Measurements from ENCODE around the gene LRRTM4. TPM values are rescaled to one million over a fixed set of nuclear protein-coding genes. Genes with fewer than 3 reads are reported as not detected.
"Not testable (repeated sequence)": the region's sequence is repeated elsewhere in the genome, so short reads cannot be mapped to it uniquely, and the experiment has no call there.

The LRRTM4 gene
- total RNA-seq, 2 donors from 2014 or later = not detected

- H3K9me3 ChIP-seq (ENCODE audit: control insufficient read depth, low read length, poor library complexity, severe bottlenecking) = no peaks in the 10 kb centered on the region
- no peak for ATAC-seq
- no peak for DNase-seq
- H3K36me3 Mint-ChIP-seq (ENCODE audit: low read depth) = no peaks in the 10 kb centered on the region
- H3K4me3 Mint-ChIP-seq = no peak overlapping the region
- H3K27ac Mint-ChIP-seq = no peak overlapping the region
- H3K27me3 Mint-ChIP-seq = no peaks in the 10 kb centered on the region
- H3K4me1 Mint-ChIP-seq = no peaks in the 10 kb centered on the region
Measured at GRCh38 chr2:77104554-77104953, 417.6 kb downstream of the LRRTM4 start.

GRCh38 chr2:77102927-77103326 lies 419.2 kb downstream of the LRRTM4 start:
- H3K36me3 Mint-ChIP-seq (ENCODE audit: low read depth) = no peaks in the 10 kb centered on the region
- no peak overlapping the region for H3K4me3 Mint-ChIP-seq
- no peaks in the 10 kb centered on the region for H3K27me3 Mint-ChIP-seq
- H3K9me3 ChIP-seq (ENCODE audit: control insufficient read depth, low read length, poor library complexity, severe bottlenecking) = no peaks in the 10 kb centered on the region
- H3K4me1 Mint-ChIP-seq = no peaks in the 10 kb centered on the region
- H3K27ac Mint-ChIP-seq = no peak overlapping the region
- no peak for DNase-seq
- ATAC-seq = no peak

- H3K9me3 ChIP-seq (ENCODE audit: control insufficient read depth, low read length, poor library complexity, severe bottlenecking) = no peaks in the 10 kb centered on the region
- Mint-ChIP-seq H3K36me3 (ENCODE audit: low read depth) (no peaks in the 10 kb centered on the region), H3K27ac (no peak overlapping the region), H3K27me3 (no peaks in the 10 kb centered on the region), H3K4me3 (no peak overlapping the region), H3K4me1 (no peaks in the 10 kb centered on the region)
- DNase-seq = no peak
- no peak for ATAC-seq
Measured at GRCh38 chr2:77101796-77102452, 420.3 kb downstream of the LRRTM4 start.

GRCh38 chr2:77099961-77100360 lies 422.2 kb downstream of the LRRTM4 start:
- H3K36me3 Mint-ChIP-seq (ENCODE audit: low read depth) = no peaks in the 10 kb centered on the region
- H3K9me3 ChIP-seq (ENCODE audit: control insufficient read depth, low read length, poor library complexity, severe bottlenecking) = no peaks in the 10 kb centered on the region
- no peak for DNase-seq
- H3K4me1 Mint-ChIP-seq = no peaks in the 10 kb centered on the region
- no peak for ATAC-seq
- no peak overlapping the region for H3K4me3 Mint-ChIP-seq
- H3K27ac Mint-ChIP-seq = no peak overlapping the region
- H3K27me3 Mint-ChIP-seq = no peaks in the 10 kb centered on the region

GRCh38 chr2:77095525-77095924 lies 426.7 kb downstream of the LRRTM4 start:
- H3K27me3 Mint-ChIP-seq; H3K9me3 ChIP-seq (ENCODE audit: control insufficient read depth, low read length, poor library complexity, severe bottlenecking); H3K4me3 Mint-ChIP-seq; H3K36me3 Mint-ChIP-seq (ENCODE audit: low read depth); DNase-seq; H3K27ac Mint-ChIP-seq; ATAC-seq; H3K4me1 Mint-ChIP-seq: not testable (repeated sequence)

- H3K36me3 Mint-ChIP-seq (ENCODE audit: low read depth) = no peaks in the 10 kb centered on the region
- H3K9me3 ChIP-seq (ENCODE audit: control insufficient read depth, low read length, poor library complexity, severe bottlenecking) = no peaks in the 10 kb centered on the region
- H3K4me3 Mint-ChIP-seq = no peak overlapping the region
- no peak for ATAC-seq
- DNase-seq = no peak
- H3K4me1 Mint-ChIP-seq = no peaks in the 10 kb centered on the region
- H3K27ac Mint-ChIP-seq = no peak overlapping the region
- no peaks in the 10 kb centered on the region for H3K27me3 Mint-ChIP-seq
Measured at GRCh38 chr2:77095096-77095495, 427.1 kb downstream of the LRRTM4 start.

- H3K27ac Mint-ChIP-seq; ATAC-seq; H3K36me3 Mint-ChIP-seq (ENCODE audit: low read depth); H3K9me3 ChIP-seq (ENCODE audit: control insufficient read depth, low read length, poor library complexity, severe bottlenecking); DNase-seq; H3K4me1 Mint-ChIP-seq; H3K27me3 Mint-ChIP-seq; H3K4me3 Mint-ChIP-seq: not testable (repeated sequence)
Measured at GRCh38 chr2:77088424-77088823, 433.8 kb downstream of the LRRTM4 start.

GRCh38 chr2:77087987-77088414 lies 434.2 kb downstream of the LRRTM4 start:
- DNase-seq = no peak
- H3K36me3 Mint-ChIP-seq (ENCODE audit: low read depth) = no peaks in the 10 kb centered on the region
- H3K4me1 Mint-ChIP-seq = no peaks in the 10 kb centered on the region
- no peak for ATAC-seq
- no peak overlapping the region for H3K27ac Mint-ChIP-seq
- no peak overlapping the region for H3K4me3 Mint-ChIP-seq
- no peaks in the 10 kb centered on the region for H3K27me3 Mint-ChIP-seq
- H3K9me3 ChIP-seq (ENCODE audit: control insufficient read depth, low read length, poor library complexity, severe bottlenecking) = no peaks in the 10 kb centered on the region

- no peaks in the 10 kb centered on the region for H3K27me3 Mint-ChIP-seq
- H3K9me3 ChIP-seq (ENCODE audit: control insufficient read depth, low read length, poor library complexity, severe bottlenecking) = no peaks in the 10 kb centered on the region
- H3K4me3 Mint-ChIP-seq = no peak overlapping the region
- no peaks in the 10 kb centered on the region for H3K36me3 Mint-ChIP-seq (ENCODE audit: low read depth)
- H3K27ac Mint-ChIP-seq = no peak overlapping the region
- DNase-seq (no peak), ATAC-seq (no peak)
- no peaks in the 10 kb centered on the region for H3K4me1 Mint-ChIP-seq
Measured at GRCh38 chr2:77086478-77086877, 435.7 kb downstream of the LRRTM4 start.

GRCh38 chr2:77086051-77086450 lies 436.1 kb downstream of the LRRTM4 start:
- Mint-ChIP-seq H3K4me1 (no peaks in the 10 kb centered on the region), H3K27me3 (no peaks in the 10 kb centered on the region), H3K4me3 (no peak overlapping the region), H3K27ac (no peak overlapping the region), H3K36me3 (ENCODE audit: low read depth) (no peaks in the 10 kb centered on the region)
- no peaks in the 10 kb centered on the region for H3K9me3 ChIP-seq (ENCODE audit: control insufficient read depth, low read length, poor library complexity, severe bottlenecking)
- no peak for ATAC-seq
- DNase-seq = no peak

- H3K36me3 Mint-ChIP-seq (ENCODE audit: low read depth) = no peaks in the 10 kb centered on the region
- no peak for DNase-seq
- H3K27ac Mint-ChIP-seq = no peak overlapping the region
- H3K4me1 Mint-ChIP-seq = no peaks in the 10 kb centered on the region
- no peaks in the 10 kb centered on the region for H3K27me3 Mint-ChIP-seq
- no peak for ATAC-seq
- no peaks in the 10 kb centered on the region for H3K9me3 ChIP-seq (ENCODE audit: control insufficient read depth, low read length, poor library complexity, severe bottlenecking)
- no peak overlapping the region for H3K4me3 Mint-ChIP-seq
Measured at GRCh38 chr2:77085561-77085960, 436.6 kb downstream of the LRRTM4 start.

GRCh38 chr2:77081597-77081996 lies 440.6 kb downstream of the LRRTM4 start:
- Mint-ChIP-seq H3K27ac (no peak overlapping the region), H3K36me3 (ENCODE audit: low read depth) (no peaks in the 10 kb centered on the region), H3K4me1 (no peaks in the 10 kb centered on the region), H3K27me3 (no peaks in the 10 kb centered on the region), H3K4me3 (no peak overlapping the region)
- H3K9me3 ChIP-seq (ENCODE audit: control insufficient read depth, low read length, poor library complexity, severe bottlenecking) = no peaks in the 10 kb centered on the region
- DNase-seq = no peak
- ATAC-seq = no peak

GRCh38 chr2:77064324-77064723 lies 457.9 kb downstream of the LRRTM4 start:
- Mint-ChIP-seq H3K27ac (no peak overlapping the region), H3K4me3 (no peak overlapping the region), H3K36me3 (ENCODE audit: low read depth) (no peaks in the 10 kb centered on the region), H3K4me1 (no peaks in the 10 kb centered on the region), H3K27me3 (no peaks in the 10 kb centered on the region)
- DNase-seq = no peak
- ATAC-seq = no peak
- no peaks in the 10 kb centered on the region for H3K9me3 ChIP-seq (ENCODE audit: control insufficient read depth, low read length, poor library complexity, severe bottlenecking)

- no peak overlapping the region for H3K4me3 Mint-ChIP-seq
- no peak for ATAC-seq
- DNase-seq = no peak
- H3K36me3 Mint-ChIP-seq (ENCODE audit: low read depth) = no peaks in the 10 kb centered on the region
- H3K27me3 Mint-ChIP-seq = no peaks in the 10 kb centered on the region
- no peaks in the 10 kb centered on the region for H3K9me3 ChIP-seq (ENCODE audit: control insufficient read depth, low read length, poor library complexity, severe bottlenecking)
- H3K27ac Mint-ChIP-seq = no peak overlapping the region
- no peaks in the 10 kb centered on the region for H3K4me1 Mint-ChIP-seq
Measured at GRCh38 chr2:77054938-77055337, 467.2 kb downstream of the LRRTM4 start.

Data from T-helper 17 cell (primary cell).